ENCODE measurements around the gene THSD7B.

GRCh38 chr2:137435162-137435561 lies 669.8 kb downstream of the THSD7B start:
- no peak for TF ChIP-seq KDM1A (IDR thresholded peaks at IDR 0.05)
- TF ChIP-seq ESRRA (IDR thresholded peaks at IDR 0.05; ENCODE audit: borderline replicate concordance, low read depth) = no peak
- TF ChIP-seq CHD2 (IDR thresholded peaks at IDR 0.05; ENCODE audit: low read depth, low read length) = no peak
- no peak for TF ChIP-seq ZBTB33 (CRISPR knock-in tag; IDR thresholded peaks at IDR 0.05)
- no peak for TF ChIP-seq PHF8 (IDR thresholded peaks at IDR 0.05; ENCODE audit: borderline replicate concordance, low read length)
- TF ChIP-seq FOSL1 (tag; conservative IDR thresholded peaks at IDR 0.05) = no peak
- TF ChIP-seq ARID4B (CRISPR knock-in tag; IDR thresholded peaks at IDR 0.05) = no peak
- no peak for TF ChIP-seq PCBP1 (IDR thresholded peaks at IDR 0.05; ENCODE audit: low read depth, low read length, poor library complexity, severe bottlenecking)
- TF ChIP-seq IRF2 (CRISPR knock-in tag; IDR thresholded peaks at IDR 0.05) = no peak
- TF ChIP-seq, protein P1, sequence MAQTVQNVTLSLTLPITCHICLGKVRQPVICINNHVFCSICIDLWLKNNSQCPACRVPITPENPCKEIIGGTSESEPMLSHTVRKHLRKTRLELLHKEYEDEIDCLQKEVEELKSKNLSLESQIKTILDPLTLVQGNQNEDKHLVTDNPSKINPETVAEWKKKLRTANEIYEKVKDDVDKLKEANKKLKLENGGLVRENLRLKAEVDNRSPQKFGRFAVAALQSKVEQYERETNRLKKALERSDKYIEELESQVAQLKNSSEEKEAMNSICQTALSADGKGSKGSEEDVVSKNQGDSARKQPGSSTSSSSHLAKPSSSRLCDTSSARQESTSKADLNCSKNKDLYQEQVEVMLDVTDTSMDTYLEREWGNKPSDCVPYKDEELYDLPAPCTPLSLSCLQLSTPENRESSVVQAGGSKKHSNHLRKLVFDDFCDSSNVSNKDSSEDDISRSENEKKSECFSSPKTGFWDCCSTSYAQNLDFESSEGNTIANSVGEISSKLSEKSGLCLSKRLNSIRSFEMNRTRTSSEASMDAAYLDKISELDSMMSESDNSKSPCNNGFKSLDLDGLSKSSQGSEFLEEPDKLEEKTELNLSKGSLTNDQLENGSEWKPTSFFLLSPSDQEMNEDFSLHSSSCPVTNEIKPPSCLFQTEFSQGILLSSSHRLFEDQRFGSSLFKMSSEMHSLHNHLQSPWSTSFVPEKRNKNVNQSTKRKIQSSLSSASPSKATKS (CRISPR knock-in tag; IDR thresholded peaks at IDR 0.05) = no peak
- TF ChIP-seq SRSF7 (optimal IDR thresholded peaks at IDR 0.05; ENCODE audit: low read depth, low read length) = no peak
- TF ChIP-seq EZH2 (IDR thresholded peaks at IDR 0.05; ENCODE audit: borderline replicate concordance, low read depth, low read length) = no peak
- TF ChIP-seq POU5F1 (IDR thresholded peaks at IDR 0.05; ENCODE audit: borderline replicate concordance, low read depth, low read length, partially characterized antibody) = no peak
- TF ChIP-seq, protein P2, sequence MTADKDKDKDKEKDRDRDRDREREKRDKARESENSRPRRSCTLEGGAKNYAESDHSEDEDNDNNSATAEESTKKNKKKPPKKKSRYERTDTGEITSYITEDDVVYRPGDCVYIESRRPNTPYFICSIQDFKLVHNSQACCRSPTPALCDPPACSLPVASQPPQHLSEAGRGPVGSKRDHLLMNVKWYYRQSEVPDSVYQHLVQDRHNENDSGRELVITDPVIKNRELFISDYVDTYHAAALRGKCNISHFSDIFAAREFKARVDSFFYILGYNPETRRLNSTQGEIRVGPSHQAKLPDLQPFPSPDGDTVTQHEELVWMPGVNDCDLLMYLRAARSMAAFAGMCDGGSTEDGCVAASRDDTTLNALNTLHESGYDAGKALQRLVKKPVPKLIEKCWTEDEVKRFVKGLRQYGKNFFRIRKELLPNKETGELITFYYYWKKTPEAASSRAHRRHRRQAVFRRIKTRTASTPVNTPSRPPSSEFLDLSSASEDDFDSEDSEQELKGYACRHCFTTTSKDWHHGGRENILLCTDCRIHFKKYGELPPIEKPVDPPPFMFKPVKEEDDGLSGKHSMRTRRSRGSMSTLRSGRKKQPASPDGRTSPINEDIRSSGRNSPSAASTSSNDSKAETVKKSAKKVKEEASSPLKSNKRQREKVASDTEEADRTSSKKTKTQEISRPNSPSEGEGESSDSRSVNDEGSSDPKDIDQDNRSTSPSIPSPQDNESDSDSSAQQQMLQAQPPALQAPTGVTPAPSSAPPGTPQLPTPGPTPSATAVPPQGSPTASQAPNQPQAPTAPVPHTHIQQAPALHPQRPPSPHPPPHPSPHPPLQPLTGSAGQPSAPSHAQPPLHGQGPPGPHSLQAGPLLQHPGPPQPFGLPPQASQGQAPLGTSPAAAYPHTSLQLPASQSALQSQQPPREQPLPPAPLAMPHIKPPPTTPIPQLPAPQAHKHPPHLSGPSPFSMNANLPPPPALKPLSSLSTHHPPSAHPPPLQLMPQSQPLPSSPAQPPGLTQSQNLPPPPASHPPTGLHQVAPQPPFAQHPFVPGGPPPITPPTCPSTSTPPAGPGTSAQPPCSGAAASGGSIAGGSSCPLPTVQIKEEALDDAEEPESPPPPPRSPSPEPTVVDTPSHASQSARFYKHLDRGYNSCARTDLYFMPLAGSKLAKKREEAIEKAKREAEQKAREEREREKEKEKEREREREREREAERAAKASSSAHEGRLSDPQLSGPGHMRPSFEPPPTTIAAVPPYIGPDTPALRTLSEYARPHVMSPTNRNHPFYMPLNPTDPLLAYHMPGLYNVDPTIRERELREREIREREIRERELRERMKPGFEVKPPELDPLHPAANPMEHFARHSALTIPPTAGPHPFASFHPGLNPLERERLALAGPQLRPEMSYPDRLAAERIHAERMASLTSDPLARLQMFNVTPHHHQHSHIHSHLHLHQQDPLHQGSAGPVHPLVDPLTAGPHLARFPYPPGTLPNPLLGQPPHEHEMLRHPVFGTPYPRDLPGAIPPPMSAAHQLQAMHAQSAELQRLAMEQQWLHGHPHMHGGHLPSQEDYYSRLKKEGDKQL (CRISPR knock-in tag; IDR thresholded peaks at IDR 0.05; ENCODE audit: borderline replicate concordance) = no peak

Data from K562 (cell line).